NT2/D1 (cell line): ENCODE data around the gene STH.

Source experiments
- YY1 ChIP-seq: IDR thresholded peaks from 2 replicates; pipeline ENCODE4 v1.6.1; 2011; ENCODE audit not compliant: insufficient read length, insufficient read depth
- ZNF274 ChIP-seq: IDR thresholded peaks from 2 replicates; pipeline ENCODE4 v1.6.1; 2011; ENCODE audit warnings: mild to moderate bottlenecking, low read depth, low read length

- no peak for TF ChIP-seq ZNF274
- no peak for TF ChIP-seq YY1
Observed at GRCh38 chr17:46001390-46002310, 2.6 kb downstream of the STH start.
